ENCODE measurements around the gene PHYHIPL.

The PHYHIPL gene

DNA sequence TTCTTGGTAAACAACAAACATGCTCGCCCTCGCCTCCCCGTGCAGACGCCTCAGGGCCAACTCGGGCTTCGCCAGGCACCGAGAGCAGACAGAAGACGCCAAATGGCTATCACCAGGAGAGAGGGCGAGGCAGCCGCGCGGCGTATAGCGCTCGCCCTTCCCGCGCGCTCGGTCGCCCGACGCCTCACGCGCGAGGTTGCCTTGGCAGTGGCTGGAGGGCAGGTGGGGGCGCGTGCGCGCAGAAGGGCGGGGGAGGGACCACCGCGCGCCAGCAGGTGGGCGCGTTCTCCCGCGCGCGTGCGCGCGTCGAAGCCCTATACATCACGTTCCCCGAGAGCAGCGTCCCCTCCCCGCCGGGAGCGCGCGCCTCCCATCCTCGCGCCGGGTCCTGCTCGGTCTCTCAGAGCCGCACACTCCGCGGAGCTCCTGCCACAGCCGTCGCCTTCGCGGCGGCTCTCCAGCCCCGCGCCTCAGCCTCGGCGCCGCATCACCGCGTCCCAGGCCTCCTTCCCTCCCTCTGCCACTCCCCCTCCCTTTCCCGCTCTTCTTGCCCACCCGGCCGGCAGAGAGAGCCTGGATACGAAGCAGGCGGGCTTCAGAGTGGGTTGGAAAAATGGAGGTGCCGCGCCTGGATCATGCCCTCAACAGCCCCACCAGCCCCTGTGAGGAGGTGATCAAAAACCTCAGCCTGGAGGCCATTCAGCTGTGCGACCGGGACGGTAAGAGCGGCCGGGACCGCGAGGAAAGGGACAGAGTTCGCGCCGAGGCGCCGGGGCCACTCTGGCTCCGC, at the start of gene PHYHIPL:
Gene PHYHIPL, plus strand, starts transcription at position 403 of the 790 bp plus-strand sequence. Its CDS starts 211 bp downstream, at position 614.
- no peak for DNase-seq (ENCODE audit: low read depth in 1 of 2, low spot score in 1 of 2)

DNA sequence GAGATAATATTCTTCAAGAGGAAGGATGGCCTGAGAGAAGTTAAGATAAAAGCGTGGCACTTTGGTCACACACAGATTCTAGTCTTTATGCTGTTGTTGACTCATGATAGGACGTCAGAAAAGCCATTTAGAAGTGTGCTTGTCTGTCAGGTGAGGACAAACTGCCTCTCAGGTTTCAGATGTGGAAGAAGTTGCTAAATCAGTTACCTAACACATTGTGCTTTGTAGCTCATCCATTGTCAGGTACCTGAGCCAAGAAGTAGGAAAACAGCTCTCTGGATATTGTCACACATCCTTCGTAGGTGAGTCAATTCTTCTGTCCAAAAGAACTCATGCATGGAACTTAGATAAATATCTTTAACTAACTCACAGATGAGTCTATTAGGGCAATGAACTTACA, 49.5 kb upstream of the PHYHIPL start:
- DNase-seq (ENCODE audit: low read depth in 1 of 2, low spot score in 1 of 2): no peak

- no peak for DNase-seq (ENCODE audit: low read depth in 1 of 2, low spot score in 1 of 2)
These were observed 48.5 kb upstream of the PHYHIPL start for GRCh38 chr10:59127991-59128390.

DNA sequence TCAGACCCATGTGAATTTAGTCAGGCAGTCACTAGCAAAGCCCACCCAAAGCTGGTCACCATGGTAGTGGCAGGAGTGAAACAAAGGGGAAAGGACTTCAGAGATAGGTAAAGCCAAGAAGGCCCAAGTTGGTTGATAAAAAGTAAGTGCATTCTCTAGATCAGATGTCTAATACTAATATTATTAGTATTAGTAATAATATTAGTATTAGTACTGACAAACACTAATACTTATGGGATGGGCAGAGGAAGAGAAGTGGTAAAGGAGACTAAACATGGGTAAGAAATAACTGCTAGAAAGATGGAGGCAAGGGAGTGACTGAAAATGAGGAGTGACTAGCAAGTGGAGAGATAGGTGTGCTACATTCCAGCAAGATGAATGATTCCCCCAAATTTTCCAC, 46.6 kb upstream of the PHYHIPL start:
- DNase-seq (ENCODE audit: low read depth in 1 of 2, low spot score in 1 of 2): no peak

GRCh38 chr10:59131666-59132065, 44.8 kb upstream of the PHYHIPL start:
- DNase-seq (ENCODE audit: low read depth in 1 of 2, low spot score in 1 of 2): no peak

DNA sequence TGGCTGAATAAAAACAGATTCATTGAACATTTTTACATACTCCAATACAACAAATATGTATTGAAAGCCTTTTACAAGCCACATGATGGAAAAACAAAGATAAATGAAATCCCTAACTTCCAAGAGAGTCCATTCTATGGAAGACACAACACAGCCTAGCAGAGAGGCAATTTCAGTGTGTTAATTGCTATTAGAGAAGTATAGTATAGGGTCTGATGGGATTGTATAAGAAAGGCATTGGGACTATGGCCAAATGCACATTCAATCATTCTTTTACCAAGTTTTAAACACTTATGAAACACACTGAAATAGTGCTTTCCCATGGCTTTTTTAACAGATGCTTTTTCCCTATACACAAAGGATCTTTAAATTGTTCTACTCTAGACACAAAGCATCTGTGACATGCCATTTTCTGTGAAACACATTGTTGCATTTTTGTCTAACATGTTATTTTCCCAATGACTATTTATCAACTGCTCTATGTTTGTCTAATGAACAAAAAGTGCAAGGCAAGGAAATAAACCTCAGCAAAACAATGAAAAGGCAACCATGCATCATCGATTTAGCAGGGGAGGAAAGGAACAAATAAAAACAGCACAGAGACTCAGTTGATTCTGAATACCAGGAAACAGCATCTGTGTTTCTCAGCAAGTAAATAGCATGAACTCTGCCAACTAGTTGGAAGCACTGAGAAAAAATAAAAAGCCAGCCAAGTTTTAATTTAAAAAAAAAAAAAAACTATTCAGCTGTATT, 42.4 kb upstream of the PHYHIPL start:
- no peak for DNase-seq (ENCODE audit: low read depth in 1 of 2, low spot score in 1 of 2)

DNA sequence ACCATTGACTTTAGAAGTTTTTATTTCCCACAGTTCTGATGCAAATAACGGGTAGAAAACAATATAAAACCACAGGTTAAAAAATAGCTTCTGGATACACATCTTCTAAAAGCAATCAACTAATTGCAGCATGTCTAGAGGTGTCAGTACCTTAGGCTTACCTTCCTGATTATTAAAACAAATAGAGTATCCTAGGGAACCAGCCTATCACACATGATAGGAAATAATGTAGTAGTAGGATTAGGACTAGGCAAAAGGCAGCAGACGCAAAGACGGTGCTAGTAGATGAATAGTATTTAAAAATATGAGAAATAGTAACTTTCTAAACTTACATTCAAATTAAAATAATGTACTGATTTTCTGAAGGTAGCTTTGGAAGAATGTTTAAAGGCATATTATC, 41.7 kb upstream of the PHYHIPL start:
- no peak for DNase-seq (ENCODE audit: low read depth in 1 of 2, low spot score in 1 of 2)

- no peak for DNase-seq (ENCODE audit: low read depth in 1 of 2, low spot score in 1 of 2)
These were observed 41.2 kb upstream of the PHYHIPL start for GRCh38 chr10:59135275-59135674.

- DNase-seq (ENCODE audit: low read depth in 1 of 2, low spot score in 1 of 2): no peak
These were observed 38.4 kb upstream of the PHYHIPL start for GRCh38 chr10:59138052-59138451.

GRCh38 chr10:59143544-59143943, 32.9 kb upstream of the PHYHIPL start:
- DNase-seq (ENCODE audit: low read depth in 1 of 2, low spot score in 1 of 2): no peak

GRCh38 chr10:59148701-59149100, 27.7 kb upstream of the PHYHIPL start:
- no peak for DNase-seq (ENCODE audit: low read depth in 1 of 2, low spot score in 1 of 2)

GRCh38 chr10:59155556-59155955, 20.9 kb upstream of the PHYHIPL start:
- DNase-seq (ENCODE audit: low read depth in 1 of 2, low spot score in 1 of 2): no peak

GRCh38 chr10:59167512-59167911, 8.9 kb upstream of the PHYHIPL start:
- no peak for DNase-seq (ENCODE audit: low read depth in 1 of 2, low spot score in 1 of 2)

DNA sequence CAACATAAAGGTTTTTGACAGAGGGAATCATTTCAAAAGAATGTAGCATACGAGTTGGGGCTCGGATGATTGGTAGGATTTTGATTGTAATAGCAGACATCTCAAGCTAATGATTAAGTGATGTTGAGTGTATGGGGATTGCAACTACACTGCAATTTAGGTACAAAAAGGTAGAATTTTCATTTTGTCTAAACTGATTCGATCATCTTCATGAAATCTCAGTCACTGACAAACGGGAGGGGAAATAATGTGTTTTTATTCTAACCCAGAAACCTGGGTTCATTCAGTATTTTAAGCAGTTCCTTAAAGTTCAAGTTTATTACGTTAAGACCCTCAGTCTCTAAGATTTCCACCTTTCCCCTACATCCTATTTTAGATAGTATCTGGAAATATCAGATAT, 3.9 kb upstream of the PHYHIPL start:
- no peak for DNase-seq (ENCODE audit: low read depth in 1 of 2, low spot score in 1 of 2)

DNA sequence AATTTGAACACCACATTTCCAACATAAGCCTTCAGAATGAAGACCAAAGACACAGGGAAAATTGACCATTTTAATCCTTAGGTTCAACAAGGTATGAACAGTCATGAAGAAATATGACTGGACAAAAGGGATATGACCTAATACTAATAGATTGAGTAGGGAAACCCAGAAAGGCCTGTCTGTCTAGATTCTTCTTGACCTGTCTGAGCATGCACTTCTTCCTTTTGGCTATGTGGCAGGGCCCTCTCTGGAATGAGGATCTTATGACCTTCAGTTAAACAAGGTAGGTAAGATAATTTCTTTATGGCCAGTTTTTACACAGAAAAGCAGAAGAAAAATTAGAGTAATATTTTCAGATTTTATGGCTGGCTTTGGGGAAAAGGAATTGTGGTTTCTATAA, 3.0 kb upstream of the PHYHIPL start:
- no peak for DNase-seq (ENCODE audit: low read depth in 1 of 2, low spot score in 1 of 2)

GRCh38 chr10:59175538-59176240, 754 bp upstream of the PHYHIPL start:
- DNase-seq (ENCODE audit: low read depth in 1 of 2, low spot score in 1 of 2): no peak

- no peak for DNase-seq (ENCODE audit: low read depth in 1 of 2, low spot score in 1 of 2)
These were observed 771 bp downstream of the PHYHIPL start for GRCh38 chr10:59177031-59177797.

DNA sequence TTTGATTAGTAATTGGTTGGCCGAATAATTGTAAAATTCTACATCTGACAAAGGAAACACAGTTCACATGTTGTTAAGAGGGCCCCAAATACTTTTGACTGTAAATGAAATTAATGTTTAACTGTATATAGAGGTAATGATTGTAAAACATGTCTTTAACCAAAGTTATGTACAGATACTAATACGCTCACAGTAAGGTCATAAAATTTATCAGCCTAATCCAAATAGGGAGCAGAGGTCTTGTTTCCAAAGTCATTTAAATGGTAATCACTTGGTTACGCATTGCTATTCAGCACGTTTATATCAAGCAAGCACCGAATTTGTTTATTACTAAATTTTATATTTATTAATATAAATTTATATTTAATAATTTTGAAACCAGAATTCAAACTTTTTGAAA, 1.4 kb downstream of the PHYHIPL start:
- DNase-seq (ENCODE audit: low read depth in 1 of 2, low spot score in 1 of 2): no peak

DNA sequence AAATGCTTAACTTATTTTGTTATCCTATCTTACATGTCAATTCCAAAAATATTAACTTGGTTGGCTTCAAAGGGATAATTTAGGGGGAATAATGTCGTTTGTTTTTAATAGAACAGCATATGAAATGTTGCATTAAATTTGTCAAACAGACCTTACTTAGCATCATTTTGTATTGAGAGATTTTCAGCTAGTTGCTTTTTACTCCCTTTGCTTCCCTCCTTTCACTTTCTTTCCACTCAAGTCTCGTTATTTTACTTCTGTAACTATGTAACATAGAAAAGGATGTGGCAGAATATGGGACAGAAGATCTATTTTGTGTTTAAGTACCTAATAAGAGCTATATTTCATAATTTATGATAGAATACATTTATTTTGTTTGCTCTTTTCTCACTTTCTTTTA, 2.6 kb downstream of the PHYHIPL start:
- DNase-seq (ENCODE audit: low read depth in 1 of 2, low spot score in 1 of 2): no peak

DNA sequence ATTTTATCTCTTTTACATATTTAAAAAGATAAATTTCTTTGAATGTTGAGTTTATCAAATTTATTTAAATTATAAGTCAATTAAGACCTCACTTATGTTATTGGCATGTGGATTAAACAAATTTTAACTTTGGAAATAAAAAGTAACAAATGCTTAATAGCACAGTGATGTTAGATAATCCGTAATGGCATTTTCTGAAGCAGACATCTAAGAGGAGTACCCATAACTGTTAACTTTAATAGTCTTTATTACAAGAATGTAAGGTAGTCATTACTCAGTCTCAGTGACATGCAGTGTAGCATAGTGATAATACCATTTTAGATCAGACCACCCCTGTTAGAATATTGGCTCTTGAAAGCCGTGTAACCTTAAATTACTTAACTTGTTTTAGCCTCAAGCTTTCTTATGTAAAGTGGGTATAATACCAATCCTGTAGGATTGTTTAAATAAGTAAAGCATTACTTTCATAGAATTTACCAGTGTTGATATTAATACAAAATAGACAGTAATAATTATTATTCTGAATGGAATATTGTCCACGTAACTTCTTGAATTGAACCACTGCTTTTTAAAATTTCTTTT, 4.3 kb downstream of the PHYHIPL start:
- DNase-seq (ENCODE audit: low read depth in 1 of 2, low spot score in 1 of 2): no peak

GRCh38 chr10:59181668-59182067, 5.2 kb downstream of the PHYHIPL start:
- no peak for DNase-seq (ENCODE audit: low read depth in 1 of 2, low spot score in 1 of 2)
